ENCODE results near the gene PRELP.

PRELP gene

DNA sequence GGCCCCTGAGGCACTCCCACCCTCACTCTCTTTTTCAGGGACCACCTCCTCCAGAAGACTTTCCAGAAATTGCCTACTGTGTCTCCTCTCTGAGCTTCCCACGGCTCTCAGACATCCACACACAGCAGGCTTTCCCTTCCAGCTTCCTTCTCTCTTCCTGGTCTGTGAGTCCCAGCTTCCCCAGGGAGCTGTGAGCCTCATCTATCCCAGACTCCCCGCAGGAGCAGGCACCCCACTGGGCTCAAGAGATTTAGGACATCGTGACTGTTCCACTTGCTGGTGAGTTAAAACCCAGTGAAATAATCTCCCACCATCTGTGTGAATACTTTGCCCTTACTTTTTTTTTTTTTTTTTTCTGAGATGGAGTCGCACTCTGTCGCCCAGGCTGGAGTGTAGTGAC, 22.0 kb upstream of the PRELP start (continued):
- TF ChIP-seq, protein P1, sequence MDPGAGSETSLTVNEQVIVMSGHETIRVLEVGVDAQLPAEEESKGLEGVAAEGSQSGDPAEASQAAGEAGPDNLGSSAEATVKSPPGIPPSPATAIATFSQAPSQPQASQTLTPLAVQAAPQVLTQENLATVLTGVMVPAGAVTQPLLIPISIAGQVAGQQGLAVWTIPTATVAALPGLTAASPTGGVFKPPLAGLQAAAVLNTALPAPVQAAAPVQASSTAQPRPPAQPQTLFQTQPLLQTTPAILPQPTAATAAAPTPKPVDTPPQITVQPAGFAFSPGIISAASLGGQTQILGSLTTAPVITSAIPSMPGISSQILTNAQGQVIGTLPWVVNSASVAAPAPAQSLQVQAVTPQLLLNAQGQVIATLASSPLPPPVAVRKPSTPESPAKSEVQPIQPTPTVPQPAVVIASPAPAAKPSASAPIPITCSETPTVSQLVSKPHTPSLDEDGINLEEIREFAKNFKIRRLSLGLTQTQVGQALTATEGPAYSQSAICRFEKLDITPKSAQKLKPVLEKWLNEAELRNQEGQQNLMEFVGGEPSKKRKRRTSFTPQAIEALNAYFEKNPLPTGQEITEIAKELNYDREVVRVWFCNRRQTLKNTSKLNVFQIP (CRISPR knock-in tag; IDR thresholded peaks at IDR 0.05; ENCODE audit: borderline replicate concordance, low read depth): no peak

DNA sequence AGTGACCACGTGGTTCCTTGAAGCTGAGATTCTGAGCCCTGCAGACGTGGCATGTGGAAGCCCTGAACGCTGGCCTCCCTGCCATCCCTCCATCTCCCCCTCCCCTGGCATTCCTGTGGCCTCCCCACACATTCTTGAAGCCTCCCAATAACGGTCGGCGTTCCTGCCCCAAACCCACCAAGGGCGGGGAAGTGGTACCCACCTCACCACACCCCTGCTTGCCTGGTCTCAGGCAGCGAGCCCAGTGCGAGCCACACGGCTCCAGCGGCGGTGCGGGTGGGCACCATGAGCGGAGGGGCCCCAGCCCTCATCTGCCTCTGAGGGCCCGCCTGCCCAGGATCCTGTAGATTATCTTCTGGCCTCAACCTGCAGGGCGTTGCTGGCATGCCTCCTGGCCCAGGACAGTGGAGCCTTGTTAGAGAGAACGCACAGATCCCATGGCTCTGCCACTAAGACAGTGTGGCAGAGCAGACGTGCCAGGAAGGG, 20.6 kb upstream of the PRELP start:
- TF ChIP-seq OSR1 (CRISPR knock-in tag; IDR thresholded peaks at IDR 0.05): no peak
- no peak for TF ChIP-seq ZNF8 (CRISPR knock-in tag; IDR thresholded peaks at IDR 0.05)
- TF ChIP-seq, protein P2, sequence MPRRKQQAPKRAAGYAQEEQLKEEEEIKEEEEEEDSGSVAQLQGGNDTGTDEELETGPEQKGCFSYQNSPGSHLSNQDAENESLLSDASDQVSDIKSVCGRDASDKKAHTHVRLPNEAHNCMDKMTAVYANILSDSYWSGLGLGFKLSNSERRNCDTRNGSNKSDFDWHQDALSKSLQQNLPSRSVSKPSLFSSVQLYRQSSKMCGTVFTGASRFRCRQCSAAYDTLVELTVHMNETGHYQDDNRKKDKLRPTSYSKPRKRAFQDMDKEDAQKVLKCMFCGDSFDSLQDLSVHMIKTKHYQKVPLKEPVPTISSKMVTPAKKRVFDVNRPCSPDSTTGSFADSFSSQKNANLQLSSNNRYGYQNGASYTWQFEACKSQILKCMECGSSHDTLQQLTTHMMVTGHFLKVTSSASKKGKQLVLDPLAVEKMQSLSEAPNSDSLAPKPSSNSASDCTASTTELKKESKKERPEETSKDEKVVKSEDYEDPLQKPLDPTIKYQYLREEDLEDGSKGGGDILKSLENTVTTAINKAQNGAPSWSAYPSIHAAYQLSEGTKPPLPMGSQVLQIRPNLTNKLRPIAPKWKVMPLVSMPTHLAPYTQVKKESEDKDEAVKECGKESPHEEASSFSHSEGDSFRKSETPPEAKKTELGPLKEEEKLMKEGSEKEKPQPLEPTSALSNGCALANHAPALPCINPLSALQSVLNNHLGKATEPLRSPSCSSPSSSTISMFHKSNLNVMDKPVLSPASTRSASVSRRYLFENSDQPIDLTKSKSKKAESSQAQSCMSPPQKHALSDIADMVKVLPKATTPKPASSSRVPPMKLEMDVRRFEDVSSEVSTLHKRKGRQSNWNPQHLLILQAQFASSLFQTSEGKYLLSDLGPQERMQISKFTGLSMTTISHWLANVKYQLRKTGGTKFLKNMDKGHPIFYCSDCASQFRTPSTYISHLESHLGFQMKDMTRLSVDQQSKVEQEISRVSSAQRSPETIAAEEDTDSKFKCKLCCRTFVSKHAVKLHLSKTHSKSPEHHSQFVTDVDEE (CRISPR knock-in tag; IDR thresholded peaks at IDR 0.05): no peak
- no peak for TF ChIP-seq CSDC2 (CRISPR knock-in tag; IDR thresholded peaks at IDR 0.05)
- TF ChIP-seq BACH2 (CRISPR knock-in tag; IDR thresholded peaks at IDR 0.05; ENCODE audit: borderline replicate concordance): no peak
- TF ChIP-seq ZC3H10 (CRISPR knock-in tag; IDR thresholded peaks at IDR 0.05): no peak
- TF ChIP-seq, protein P3, sequence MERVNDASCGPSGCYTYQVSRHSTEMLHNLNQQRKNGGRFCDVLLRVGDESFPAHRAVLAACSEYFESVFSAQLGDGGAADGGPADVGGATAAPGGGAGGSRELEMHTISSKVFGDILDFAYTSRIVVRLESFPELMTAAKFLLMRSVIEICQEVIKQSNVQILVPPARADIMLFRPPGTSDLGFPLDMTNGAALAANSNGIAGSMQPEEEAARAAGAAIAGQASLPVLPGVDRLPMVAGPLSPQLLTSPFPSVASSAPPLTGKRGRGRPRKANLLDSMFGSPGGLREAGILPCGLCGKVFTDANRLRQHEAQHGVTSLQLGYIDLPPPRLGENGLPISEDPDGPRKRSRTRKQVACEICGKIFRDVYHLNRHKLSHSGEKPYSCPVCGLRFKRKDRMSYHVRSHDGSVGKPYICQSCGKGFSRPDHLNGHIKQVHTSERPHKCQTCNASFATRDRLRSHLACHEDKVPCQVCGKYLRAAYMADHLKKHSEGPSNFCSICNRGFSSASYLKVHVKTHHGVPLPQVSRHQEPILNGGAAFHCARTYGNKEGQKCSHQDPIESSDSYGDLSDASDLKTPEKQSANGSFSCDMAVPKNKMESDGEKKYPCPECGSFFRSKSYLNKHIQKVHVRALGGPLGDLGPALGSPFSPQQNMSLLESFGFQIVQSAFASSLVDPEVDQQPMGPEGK (CRISPR knock-in tag; IDR thresholded peaks at IDR 0.05; ENCODE audit: borderline replicate concordance): no peak
- TF ChIP-seq ISL1 (CRISPR knock-in tag; IDR thresholded peaks at IDR 0.05): no peak
- TF ChIP-seq PPARA (CRISPR knock-in tag; IDR thresholded peaks at IDR 0.05; ENCODE audit: borderline replicate concordance): no peak
- TF ChIP-seq, protein P4, sequence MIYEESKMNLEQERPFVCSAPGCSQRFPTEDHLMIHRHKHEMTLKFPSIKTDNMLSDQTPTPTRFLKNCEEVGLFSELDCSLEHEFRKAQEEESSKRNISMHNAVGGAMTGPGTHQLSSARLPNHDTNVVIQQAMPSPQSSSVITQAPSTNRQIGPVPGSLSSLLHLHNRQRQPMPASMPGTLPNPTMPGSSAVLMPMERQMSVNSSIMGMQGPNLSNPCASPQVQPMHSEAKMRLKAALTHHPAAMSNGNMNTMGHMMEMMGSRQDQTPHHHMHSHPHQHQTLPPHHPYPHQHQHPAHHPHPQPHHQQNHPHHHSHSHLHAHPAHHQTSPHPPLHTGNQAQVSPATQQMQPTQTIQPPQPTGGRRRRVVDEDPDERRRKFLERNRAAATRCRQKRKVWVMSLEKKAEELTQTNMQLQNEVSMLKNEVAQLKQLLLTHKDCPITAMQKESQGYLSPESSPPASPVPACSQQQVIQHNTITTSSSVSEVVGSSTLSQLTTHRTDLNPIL (CRISPR knock-in tag; IDR thresholded peaks at IDR 0.05; ENCODE audit: low read depth): no peak
- TF ChIP-seq ZFP30 (CRISPR knock-in tag; IDR thresholded peaks at IDR 0.05): no peak
- TF ChIP-seq ARNTL (CRISPR knock-in tag; IDR thresholded peaks at IDR 0.05; ENCODE audit: borderline replicate concordance, low read depth): no peak
- no peak for TF ChIP-seq CSRNP3 (CRISPR knock-in tag; IDR thresholded peaks at IDR 0.05)
- TF ChIP-seq TCF4 (CRISPR knock-in tag; IDR thresholded peaks at IDR 0.05; ENCODE audit: borderline replicate concordance): no peak
- TF ChIP-seq, protein P1 (CRISPR knock-in tag; IDR thresholded peaks at IDR 0.05; ENCODE audit: borderline replicate concordance, low read depth): no peak
- TF ChIP-seq ESRRG (CRISPR knock-in tag; IDR thresholded peaks at IDR 0.05): no peak
- no peak for TF ChIP-seq ZFP3 (CRISPR knock-in tag; IDR thresholded peaks at IDR 0.05)
- no peak for TF ChIP-seq GLIS3 (CRISPR knock-in tag; IDR thresholded peaks at IDR 0.05)
- TF ChIP-seq TOX (CRISPR knock-in tag; IDR thresholded peaks at IDR 0.05; ENCODE audit: borderline replicate concordance): no peak
- TF ChIP-seq ZNF70 (CRISPR knock-in tag; IDR thresholded peaks at IDR 0.05): no peak
- no peak for ATAC-seq

- TF ChIP-seq ISL1 (CRISPR knock-in tag; IDR thresholded peaks at IDR 0.05) (no peak), SNAI2 (CRISPR knock-in tag; IDR thresholded peaks at IDR 0.05) (no peak), PPARA (CRISPR knock-in tag; IDR thresholded peaks at IDR 0.05; ENCODE audit: borderline replicate concordance) (no peak), GLIS3 (CRISPR knock-in tag; IDR thresholded peaks at IDR 0.05) (no peak), BACH2 (CRISPR knock-in tag; IDR thresholded peaks at IDR 0.05; ENCODE audit: borderline replicate concordance) (no peak), OSR1 (CRISPR knock-in tag; IDR thresholded peaks at IDR 0.05) (no peak), TCF4 (CRISPR knock-in tag; IDR thresholded peaks at IDR 0.05; ENCODE audit: borderline replicate concordance) (no peak), ZNF70 (CRISPR knock-in tag; IDR thresholded peaks at IDR 0.05) (no peak)
- ATAC-seq: no peak
Observed at GRCh38 chr1:203455706-203456105, 19.9 kb upstream of the PRELP start.

Data from SK-N-SH treated with all-trans-retinoic acid at 6 μM for 48 hours (cell line).